Measurements from ENCODE around the gene WASL.

- no peak for TF ChIP-seq TAF1 (IDR thresholded peaks at IDR 0.05; ENCODE audit: low read depth)
- no peak for TF ChIP-seq YY1 (IDR thresholded peaks at IDR 0.05; ENCODE audit: low read depth)
- TF ChIP-seq CREB1 (IDR thresholded peaks at IDR 0.05; ENCODE audit: low read depth) = no peak
- no peak for TF ChIP-seq FOXM1 (IDR thresholded peaks at IDR 0.05; ENCODE audit: borderline replicate concordance, low read depth)
- TF ChIP-seq RAD21 (IDR thresholded peaks at IDR 0.05; ENCODE audit: low read depth) = no peak
- no peak for TF ChIP-seq ZBTB7A (IDR thresholded peaks at IDR 0.05; ENCODE audit: low read depth)
- TF ChIP-seq MAX (IDR thresholded peaks at IDR 0.05) = no peak
- no peak for TF ChIP-seq EGR1 (IDR thresholded peaks at IDR 0.05)
- TF ChIP-seq EP300 (IDR thresholded peaks at IDR 0.05; ENCODE audit: borderline replicate concordance) = no peak
- no peak for TF ChIP-seq CEBPB (IDR thresholded peaks at IDR 0.05)
- no peak for TF ChIP-seq REST (IDR thresholded peaks at IDR 0.05; ENCODE audit: low read depth)
- TF ChIP-seq NFIC (IDR thresholded peaks at IDR 0.05) = no peak
Observed at GRCh38 chr7:123661765-123662164, 87.0 kb downstream of the WASL start.
